Stimulated activated naive CD8-positive, alpha-beta T cell treated with anti-CD3 and anti-CD28 coated beads, Interleukin-15, Interleukin-2, amounts not matched to agents 100 U/mL and 50 U/mL, for 24 hours (primary cell): ENCODE results near the gene INSC.

Source experiments
- ATAC-seq: fragments of 150-1000 bp; cut with Tn5 transposase; one replicate; pipeline ENCODE4 v1.10.0; 2021
- DNase-seq: peaks from one replicate; pipeline ENCODE4 v3.0.0; 2021

Gene INSC

DNA sequence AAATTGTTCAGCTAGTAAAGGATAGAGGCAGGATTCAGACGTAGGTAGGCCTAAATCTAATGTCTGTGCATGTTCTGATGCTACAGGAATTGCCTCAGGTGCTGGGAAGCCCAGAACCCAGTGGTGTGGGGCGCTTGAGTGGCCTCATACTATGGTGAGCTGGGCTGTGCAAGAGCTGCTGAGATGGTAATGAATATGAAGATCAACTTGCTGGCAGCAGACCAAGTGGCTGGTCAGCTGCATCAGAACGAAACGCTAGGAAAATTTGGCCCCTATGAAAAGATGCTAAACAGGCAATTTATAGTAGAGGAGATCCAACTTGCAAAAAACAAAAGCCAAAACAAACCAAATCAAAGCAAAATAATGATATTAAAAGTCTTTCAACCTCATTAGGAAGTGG is 102.7 kb downstream of the INSC start:
- DNase-seq, result no peak
- no peak for ATAC-seq

GRCh38 chr11:15222777-15223176 is 108.1 kb downstream of the INSC start:
- no peak for ATAC-seq

DNA sequence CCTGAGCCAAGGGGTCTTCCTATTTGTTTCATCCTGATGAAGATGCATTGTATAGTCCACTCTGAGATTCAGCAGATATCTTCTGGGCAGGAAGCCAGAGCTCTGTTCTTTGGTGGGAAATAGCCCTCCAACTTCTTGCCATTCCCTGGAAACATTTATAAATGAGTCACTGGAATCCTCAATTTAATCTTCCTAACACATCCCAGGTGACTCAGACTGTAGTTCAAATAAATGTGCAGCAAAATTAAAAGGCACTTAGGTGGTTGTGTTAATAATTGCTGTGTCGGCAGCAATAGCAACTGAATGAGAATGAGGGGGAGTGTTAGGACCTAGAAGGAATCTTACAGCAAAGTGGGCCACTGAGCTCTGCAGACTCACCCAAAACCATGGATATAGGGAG is 108.6 kb downstream of the INSC start:
- no peak for DNase-seq
- ATAC-seq, result no peak

More at GRCh38 chr11:15222777-15223176, 108.1 kb downstream of the INSC start:
- DNase-seq, result no peak

- ATAC-seq, result no peak
- DNase-seq, result no peak
Measured at GRCh38 chr11:15224466-15224865, 109.7 kb downstream of the INSC start.

GRCh38 chr11:15227011-15227410 is 112.3 kb downstream of the INSC start:
- no peak for ATAC-seq
- no peak for DNase-seq

- DNase-seq, result no peak
Measured at GRCh38 chr11:15228331-15228849, 113.7 kb downstream of the INSC start.

DNA sequence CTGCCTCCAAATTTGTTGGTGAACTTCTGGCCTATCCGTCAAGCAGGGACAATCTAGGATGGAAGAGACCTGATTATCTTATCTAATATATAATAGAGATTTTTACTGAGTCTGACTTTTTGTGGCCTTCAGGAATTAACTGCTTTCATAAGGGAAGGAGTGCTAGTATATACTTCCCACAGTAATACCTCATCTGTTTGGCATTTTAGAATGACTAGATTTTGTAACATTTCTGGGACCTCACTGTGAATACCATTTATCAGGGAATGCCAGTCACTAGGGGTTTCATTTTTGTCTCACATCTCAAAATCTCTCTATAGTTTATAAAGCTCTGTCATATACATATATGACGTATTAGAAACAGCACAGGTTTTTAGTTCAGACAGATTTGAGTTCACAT is 114.3 kb downstream of the INSC start:
- DNase-seq, result no peak
- ATAC-seq, result no peak

More at GRCh38 chr11:15228331-15228849, 113.7 kb downstream of the INSC start:
- ATAC-seq, result no peak

GRCh38 chr11:15232496-15232895 is 117.8 kb downstream of the INSC start:
- DNase-seq (no peak), ATAC-seq (no peak)

- DNase-seq, result no peak
- ATAC-seq, result no peak
Measured at GRCh38 chr11:15233371-15234165, 118.8 kb downstream of the INSC start.

DNA sequence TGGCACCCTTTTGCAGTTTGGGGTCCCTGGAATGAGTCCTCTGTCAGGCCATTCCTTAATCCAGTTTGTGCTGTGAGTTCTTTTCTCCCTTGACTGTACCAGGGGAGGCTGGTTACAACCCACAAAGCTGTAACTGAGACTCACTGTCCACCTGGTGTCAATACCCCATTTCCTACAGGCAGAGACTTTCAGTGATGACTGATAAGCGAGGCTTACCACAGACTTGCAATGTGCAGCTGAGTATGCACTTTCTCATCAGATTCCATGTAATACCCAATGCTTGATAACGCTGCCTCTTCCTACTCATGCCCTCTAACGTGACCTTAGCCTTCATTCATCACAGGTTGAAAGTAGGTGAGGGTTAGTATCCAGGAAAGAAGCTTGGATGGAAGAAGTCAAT is 120.1 kb downstream of the INSC start:
- DNase-seq, result no peak
- peak; percentile 19 for ATAC-seq

- no peak for ATAC-seq
- DNase-seq, result no peak
Measured at GRCh38 chr11:15236559-15236958, 121.8 kb downstream of the INSC start.

GRCh38 chr11:15238856-15239255 is 124.1 kb downstream of the INSC start:
- no peak for DNase-seq
- no peak for ATAC-seq

GRCh38 chr11:15248749-15249148 is 134.0 kb downstream of the INSC start:
- DNase-seq, result no peak

GRCh38 chr11:15258433-15259165 is 143.9 kb downstream of the INSC start:
- DNase-seq (no peak), ATAC-seq (no peak)

More at GRCh38 chr11:15248749-15249148, 134.0 kb downstream of the INSC start:
- no peak for ATAC-seq

DNA sequence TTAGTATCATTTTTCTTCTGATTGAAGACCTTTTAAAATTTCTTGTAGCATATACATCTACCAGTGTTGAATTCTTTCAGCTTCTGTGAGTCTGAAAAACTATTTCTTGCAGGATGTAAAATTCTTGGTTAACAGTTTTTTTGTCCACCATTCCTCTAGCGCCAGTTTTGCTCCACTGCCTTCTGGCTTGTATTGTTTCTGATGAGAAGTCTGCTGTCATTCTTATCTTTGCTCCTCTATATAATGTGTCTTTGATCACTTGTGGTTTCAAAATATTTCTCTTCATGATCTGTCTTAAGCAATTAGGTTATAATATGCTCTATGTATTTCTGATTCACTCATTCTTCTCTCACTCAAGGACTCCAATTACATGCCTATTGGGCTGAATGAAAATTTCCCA is 152.3 kb downstream of the INSC start:
- no peak for ATAC-seq

DNA sequence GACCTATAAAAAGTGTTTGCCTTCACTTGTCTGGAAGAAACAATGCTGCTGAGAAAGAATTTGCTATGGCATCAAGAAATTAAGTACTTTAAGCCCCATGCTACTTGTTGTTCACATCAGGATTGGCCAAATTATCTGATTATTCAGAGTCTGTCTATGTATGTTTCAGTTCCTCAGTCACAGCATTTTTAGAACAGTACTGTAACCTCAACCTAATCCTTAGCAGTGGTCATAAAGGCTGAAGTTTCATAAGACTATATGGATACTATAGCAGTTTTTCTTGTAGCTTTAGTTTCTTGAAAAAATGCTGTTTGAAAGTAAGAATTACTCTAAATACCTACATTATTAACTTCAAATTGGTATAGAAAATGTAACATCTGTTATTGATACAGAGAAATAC is 153.9 kb downstream of the INSC start:
- no peak for DNase-seq

More for the DNA sequence above, 152.3 kb downstream of the INSC start:
- DNase-seq, result no peak

GRCh38 chr11:15275141-15275540 is 160.4 kb downstream of the INSC start:
- no peak for ATAC-seq
- DNase-seq, result no peak

More for the DNA sequence above, 153.9 kb downstream of the INSC start:
- no peak for ATAC-seq

DNA sequence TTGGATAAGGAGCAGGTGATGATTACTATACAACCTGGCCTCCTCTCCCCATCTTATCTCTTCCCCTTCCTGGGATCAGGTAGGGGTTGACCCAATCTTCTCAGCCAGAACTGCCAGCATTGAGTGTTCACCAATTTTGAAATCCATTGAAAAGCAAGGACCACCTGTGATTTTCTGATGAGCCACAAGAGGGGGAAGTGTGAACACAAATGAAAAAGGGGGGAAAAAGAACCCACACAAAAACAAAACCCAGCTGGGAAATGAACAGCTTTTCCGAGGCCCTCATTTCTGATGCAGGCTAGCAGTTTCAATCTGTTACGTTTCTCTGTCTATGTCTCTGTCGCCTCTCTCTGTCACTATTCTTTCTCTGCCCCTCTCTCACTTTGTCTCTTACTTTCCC is 161.9 kb downstream of the INSC start:
- no peak for ATAC-seq
- no peak for DNase-seq

DNA sequence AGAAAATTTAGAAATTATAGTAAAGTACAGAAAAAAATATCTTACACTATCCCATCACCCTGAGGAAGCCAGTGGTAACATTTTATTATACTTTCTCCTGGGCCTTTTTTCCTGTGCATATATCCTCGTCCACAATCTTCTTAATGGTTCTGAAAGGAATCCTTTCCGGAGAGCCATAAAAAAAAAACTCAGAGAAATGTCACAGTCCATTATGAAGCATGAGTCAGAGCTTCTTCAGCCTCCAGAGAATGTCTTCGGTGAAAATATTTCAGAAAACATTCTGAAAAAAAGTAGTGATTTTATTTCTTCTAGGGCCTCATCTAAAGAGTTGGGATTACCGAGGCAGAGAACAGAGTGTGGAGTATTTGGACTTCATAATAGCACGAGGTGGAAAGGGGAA is 163.4 kb downstream of the INSC start:
- ATAC-seq, result no peak

DNA sequence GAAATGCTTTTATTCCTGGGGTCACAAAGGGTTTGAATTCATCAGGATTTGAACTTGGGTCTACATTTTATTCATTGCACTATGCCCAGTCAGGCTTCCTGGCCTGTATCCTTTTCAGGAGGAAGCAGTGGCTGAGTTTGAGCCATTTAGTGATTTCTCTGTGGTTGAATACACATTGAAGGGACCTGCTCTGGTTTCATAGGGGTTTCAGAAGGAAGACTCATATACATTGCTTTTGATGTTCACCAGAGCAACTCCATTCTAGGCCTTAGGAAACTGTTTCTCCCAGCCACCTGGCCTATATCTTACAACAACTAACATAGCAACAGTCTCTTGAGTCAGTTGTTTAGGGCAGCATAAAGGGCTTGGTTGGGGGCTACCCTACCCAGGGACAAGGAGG is 165.7 kb downstream of the INSC start:
- ATAC-seq (no peak), DNase-seq (no peak)

More for the DNA sequence above, 163.4 kb downstream of the INSC start:
- no peak for DNase-seq

DNA sequence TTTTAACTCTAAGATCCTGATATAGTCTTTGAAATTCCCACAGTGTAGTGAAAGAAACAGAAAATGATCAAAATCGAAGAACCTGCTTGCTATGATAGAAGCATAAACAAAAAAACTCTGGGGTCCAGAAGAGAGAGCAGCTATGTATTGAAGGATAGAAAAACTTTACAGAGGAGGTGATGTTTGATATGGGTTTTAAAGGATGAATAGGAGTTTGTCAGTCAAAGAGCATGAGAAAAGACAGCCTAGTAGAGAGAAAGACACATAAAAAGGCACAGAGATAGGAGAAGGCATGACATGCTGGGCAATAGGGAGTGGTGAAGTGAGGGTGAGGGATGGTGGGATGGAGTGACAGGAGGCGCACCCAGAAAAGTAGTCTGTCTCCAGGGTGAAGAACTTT is 168.0 kb downstream of the INSC start:
- no peak for DNase-seq
- no peak for ATAC-seq

DNA sequence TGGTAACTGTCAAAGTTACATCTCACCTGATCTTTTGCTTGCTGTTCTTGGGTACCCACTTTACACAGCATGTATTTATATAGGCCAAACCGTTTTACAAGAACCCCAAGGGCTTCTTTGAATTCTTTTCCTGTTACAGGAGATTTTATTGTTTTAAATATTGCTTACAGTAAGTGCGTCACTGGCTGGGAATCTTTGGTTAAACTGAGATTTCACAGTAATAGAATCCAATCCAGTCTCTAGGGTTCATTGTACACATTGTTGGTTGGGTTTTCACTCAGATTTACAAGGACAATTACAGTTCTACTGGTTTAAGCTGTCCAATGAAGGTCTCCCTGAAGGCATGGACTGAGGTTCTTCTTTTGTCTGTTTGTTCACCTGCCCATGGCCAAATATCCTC is 171.7 kb downstream of the INSC start:
- ATAC-seq (no peak), DNase-seq (no peak)

DNA sequence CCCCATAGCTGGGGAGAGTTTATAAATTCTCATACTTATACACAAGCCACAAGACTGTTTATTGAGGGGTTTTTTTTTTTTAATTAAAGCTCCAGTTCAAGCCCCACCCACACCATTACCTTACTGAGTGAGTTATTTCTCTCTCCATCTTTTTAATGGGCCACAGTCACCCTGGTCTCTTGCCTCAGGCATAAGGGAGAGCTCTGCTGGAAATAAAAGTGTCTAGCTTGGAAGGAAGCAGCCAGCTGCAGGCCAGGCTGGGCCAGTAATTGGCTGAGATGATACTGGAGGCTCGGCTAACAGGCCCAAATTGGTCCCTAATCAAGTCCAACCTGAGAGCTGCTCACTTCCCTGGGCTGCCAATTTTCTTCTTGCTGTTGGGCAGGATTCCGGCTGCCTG is 174.1 kb downstream of the INSC start:
- ATAC-seq, result no peak
- DNase-seq, result no peak
